ENCODE data around the gene TAF1B.

TAF1B gene

DNA sequence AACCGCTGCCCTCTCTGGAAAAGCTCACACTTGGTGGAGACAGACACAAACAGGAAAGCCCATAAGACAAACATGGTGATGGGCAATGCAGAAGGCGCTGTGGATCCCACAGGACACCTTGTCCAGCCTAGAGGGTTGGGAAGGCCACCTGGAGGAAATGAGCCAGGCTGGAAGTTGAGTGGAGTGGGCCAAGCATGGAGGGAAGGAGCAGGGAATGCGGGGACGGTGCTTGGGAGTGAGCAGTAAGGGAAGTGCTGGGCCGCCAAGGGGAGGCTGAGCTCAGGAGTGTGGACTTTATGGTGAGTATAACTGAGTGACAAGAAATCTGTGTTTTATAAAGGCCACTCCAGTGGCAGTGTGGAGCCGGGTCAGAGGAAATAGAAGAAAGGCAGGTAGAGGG lies 105.4 kb downstream of the TAF1B start:
- Histone ChIP-seq H3K4me3 (ENCODE audit: low read depth in 1 of 5, low read length in 5 of 5) (no peak overlapping the region), H3K27ac (ENCODE audit: low read depth, low read length) (no peak overlapping the region), H3K9ac (ENCODE audit: low read length in 5 of 5) (no peak overlapping the region), H3K27me3 (ENCODE audit: control insufficient read depth in 5 of 5, insufficient read depth in 4 of 5, low read length in 5 of 5) (peaks cover 0 to 19% (median 7%) of the 10 kb centered on the region in 5 donors), H3K9me3 (ENCODE audit: control insufficient read depth in 5 of 5, low read length in 5 of 5) (no peaks in the 10 kb centered on the region), H3K36me3 (ENCODE audit: control insufficient read depth in 5 of 5, insufficient read depth in 5 of 5, low read length in 5 of 5) (no peaks in the 10 kb centered on the region), H3K4me1 (ENCODE audit: control insufficient read depth in 5 of 5, insufficient read depth in 5 of 5, low read length in 5 of 5) (peaks cover 1 to 20% (median 15%) of the 10 kb centered on the region in 5 donors)

DNA sequence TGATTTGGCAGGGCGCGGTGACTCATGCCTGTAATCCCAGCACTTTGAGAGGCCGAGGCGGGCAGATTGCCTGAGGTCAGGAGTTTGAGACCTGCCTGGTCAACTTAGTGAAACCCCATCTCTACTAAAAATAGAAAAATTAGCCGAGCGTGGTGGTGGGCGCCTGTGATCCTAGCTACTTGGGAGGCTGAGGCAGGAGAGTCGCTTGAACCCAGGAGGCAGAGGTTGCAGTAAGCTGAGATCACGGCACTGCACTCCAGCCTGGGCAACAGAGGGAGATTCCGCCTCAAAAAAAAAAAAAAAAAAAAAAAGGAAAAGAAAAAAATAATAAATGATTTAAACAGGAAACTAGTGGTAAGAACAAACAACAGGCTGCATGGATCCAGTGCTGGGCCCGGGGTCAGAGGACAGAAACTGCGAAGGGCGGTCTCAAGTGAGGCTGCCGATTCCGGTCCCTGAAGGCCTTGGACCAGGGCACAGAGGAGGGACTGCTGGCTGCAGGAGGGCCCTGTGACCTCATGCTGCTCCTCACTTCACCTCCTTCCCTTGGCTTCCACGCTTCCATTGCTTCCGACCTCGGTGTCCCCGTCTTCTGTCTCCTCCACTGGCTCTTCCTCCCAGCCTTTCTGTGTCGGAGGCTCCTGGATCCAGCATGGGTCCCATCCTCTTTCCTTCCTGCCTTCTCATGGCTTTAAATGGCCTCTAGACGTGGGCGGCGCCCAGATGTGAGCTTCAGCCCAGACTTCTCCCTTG lies 106.1 kb downstream of the TAF1B start:
- H3K36me3 ChIP-seq (ENCODE audit: control insufficient read depth in 5 of 5, insufficient read depth in 5 of 5, low read length in 5 of 5) = no peaks in the 10 kb centered on the region
- H3K27ac ChIP-seq (ENCODE audit: low read depth, low read length) = no peak overlapping the region
- H3K27me3 ChIP-seq (ENCODE audit: control insufficient read depth in 5 of 5, insufficient read depth in 4 of 5, low read length in 5 of 5) = peaks cover 0 to 17% (median 6%) of the 10 kb centered on the region in 5 donors
- peaks cover 2 to 23% (median 22%) of the 10 kb centered on the region in 5 donors for H3K4me1 ChIP-seq (ENCODE audit: control insufficient read depth in 5 of 5, insufficient read depth in 5 of 5, low read length in 5 of 5)
- no peaks in the 10 kb centered on the region for H3K9me3 ChIP-seq (ENCODE audit: control insufficient read depth in 5 of 5, low read length in 5 of 5)
- H3K4me3 ChIP-seq (ENCODE audit: low read depth in 1 of 5, low read length in 5 of 5) = no peak overlapping the region
- H3K9ac ChIP-seq (ENCODE audit: low read length in 5 of 5) = no peak overlapping the region

DNA sequence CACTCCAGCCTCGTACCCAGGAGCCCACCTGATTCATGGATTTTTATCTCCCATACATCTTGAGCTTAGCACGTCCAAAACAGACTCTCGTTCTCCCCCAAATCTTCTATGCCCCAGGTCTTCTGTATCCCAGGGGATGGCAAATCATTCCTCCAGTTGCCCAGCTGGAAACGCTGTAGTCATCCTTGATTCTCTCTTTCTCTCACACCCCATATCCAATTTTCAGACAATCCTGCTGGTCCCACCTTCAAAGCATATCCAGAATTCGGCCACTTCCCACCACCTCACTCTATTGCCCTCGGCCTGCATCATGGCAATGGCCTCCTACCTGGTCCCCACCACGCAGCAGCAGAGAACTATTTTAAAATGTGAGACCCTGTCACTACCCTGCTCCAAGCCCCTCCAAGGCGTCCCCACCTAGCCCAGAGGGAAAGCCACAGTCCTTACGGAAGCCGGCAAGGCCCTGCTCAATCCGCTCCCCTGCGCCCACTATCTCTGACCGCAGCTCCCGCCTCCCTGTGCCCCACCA lies 106.8 kb downstream of the TAF1B start:
- H3K27ac ChIP-seq (ENCODE audit: low read depth, low read length) = no peak overlapping the region
- peaks cover 0 to 12% (median 4%) of the 10 kb centered on the region in 5 donors for H3K27me3 ChIP-seq (ENCODE audit: control insufficient read depth in 5 of 5, insufficient read depth in 4 of 5, low read length in 5 of 5)
- H3K9me3 ChIP-seq (ENCODE audit: control insufficient read depth in 5 of 5, low read length in 5 of 5) = no peaks in the 10 kb centered on the region
- peak overlapping the region in 2 of 5 donors; percentile 49 to 68 for H3K9ac ChIP-seq (ENCODE audit: low read length in 5 of 5)
- H3K4me1 ChIP-seq (ENCODE audit: control insufficient read depth in 5 of 5, insufficient read depth in 5 of 5, low read length in 5 of 5) = peaks cover 2 to 24% (median 23%) of the 10 kb centered on the region in 5 donors
- H3K36me3 ChIP-seq (ENCODE audit: control insufficient read depth in 5 of 5, insufficient read depth in 5 of 5, low read length in 5 of 5) = peaks cover 0 to under 1% (median 0%) of the 10 kb centered on the region in 5 donors
- peak overlapping the region in 3 of 5 donors; percentile 59 to 75 (median 69) for H3K4me3 ChIP-seq (ENCODE audit: low read depth in 1 of 5, low read length in 5 of 5)

DNA sequence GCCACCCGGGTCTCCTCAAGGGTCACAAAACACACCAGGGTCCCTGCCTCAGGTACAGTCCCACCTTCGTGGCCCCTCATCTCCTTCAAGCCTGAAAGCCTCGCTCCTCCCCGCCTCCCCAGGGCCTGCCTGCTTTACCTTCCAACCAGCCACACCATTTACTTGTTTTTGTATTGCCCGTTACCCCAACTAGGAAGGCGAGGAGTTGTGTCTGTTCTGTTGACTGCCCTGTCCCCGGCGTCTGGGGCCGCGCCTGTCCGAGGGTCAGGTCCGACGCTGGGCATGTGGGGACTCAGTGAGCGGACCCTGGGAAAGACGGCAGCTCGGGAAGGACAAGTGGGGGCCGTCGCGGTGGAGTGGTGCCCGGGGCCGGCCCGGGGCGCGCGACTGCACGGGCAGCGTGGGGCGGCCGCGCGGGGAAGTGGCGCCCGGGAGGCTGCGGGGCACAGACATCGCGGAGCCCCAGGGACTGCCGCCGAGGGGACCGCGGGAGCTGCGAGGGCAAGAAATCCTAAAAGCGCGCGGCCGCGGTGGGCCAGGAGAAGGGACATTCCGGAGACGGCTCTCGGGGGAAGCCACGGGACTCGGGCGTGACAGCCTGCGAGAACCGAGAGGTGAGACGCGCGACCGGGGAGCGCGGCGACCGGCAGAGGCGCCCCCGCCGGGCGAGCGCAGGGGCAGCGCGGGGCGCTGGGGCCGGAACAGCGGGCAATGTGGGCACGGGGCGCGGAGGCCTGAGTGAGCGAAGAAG lies 107.4 kb downstream of the TAF1B start:
- peaks cover 0 to 7% (median 4%) of the 10 kb centered on the region in 5 donors for H3K27me3 ChIP-seq (ENCODE audit: control insufficient read depth in 5 of 5, insufficient read depth in 4 of 5, low read length in 5 of 5)
- no peaks in the 10 kb centered on the region for H3K9me3 ChIP-seq (ENCODE audit: control insufficient read depth in 5 of 5, low read length in 5 of 5)
- no peak overlapping the region for H3K27ac ChIP-seq (ENCODE audit: low read depth, low read length)
- peaks cover 2 to 24% (median 23%) of the 10 kb centered on the region in 5 donors for H3K4me1 ChIP-seq (ENCODE audit: control insufficient read depth in 5 of 5, insufficient read depth in 5 of 5, low read length in 5 of 5)
- H3K36me3 ChIP-seq (ENCODE audit: control insufficient read depth in 5 of 5, insufficient read depth in 5 of 5, low read length in 5 of 5) = peaks cover 0 to 3% (median 0%) of the 10 kb centered on the region in 5 donors
- peak overlapping the region in 4 of 5 donors; percentile 59 to 75 (median 66) for H3K4me3 ChIP-seq (ENCODE audit: low read depth in 1 of 5, low read length in 5 of 5)
- H3K9ac ChIP-seq (ENCODE audit: low read length in 5 of 5) = peak overlapping the region in 4 of 5 donors; percentile 24 to 72 (median 58)

DNA sequence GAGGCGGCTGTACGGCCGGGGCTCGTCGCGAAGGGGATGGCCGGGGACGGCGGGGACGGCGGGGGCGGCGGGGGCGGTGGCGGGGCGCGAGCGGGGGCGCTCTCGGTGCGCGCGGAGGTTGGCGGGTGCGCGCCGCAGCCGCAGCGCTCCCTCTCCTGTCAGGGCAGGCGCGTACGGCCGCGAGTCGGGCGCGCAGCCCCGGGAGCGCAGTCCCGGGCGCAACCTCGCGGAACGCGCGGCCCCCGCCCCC lies 107.9 kb downstream of the TAF1B start:
- H3K4me3 ChIP-seq (ENCODE audit: low read depth in 1 of 5, low read length in 5 of 5) = peak overlapping the region in 4 of 5 donors; percentile 59 to 75 (median 66)
- H3K9ac ChIP-seq (ENCODE audit: low read length in 5 of 5) = peak overlapping the region in 2 of 5 donors; percentile 49 to 68
- H3K27ac ChIP-seq (ENCODE audit: low read depth, low read length) = no peak overlapping the region
- H3K9me3 ChIP-seq (ENCODE audit: control insufficient read depth in 5 of 5, low read length in 5 of 5) = no peaks in the 10 kb centered on the region
- peaks cover 2 to 24% (median 23%) of the 10 kb centered on the region in 5 donors for H3K4me1 ChIP-seq (ENCODE audit: control insufficient read depth in 5 of 5, insufficient read depth in 5 of 5, low read length in 5 of 5)
- peaks cover 0 to 3% (median 0%) of the 10 kb centered on the region in 5 donors for H3K36me3 ChIP-seq (ENCODE audit: control insufficient read depth in 5 of 5, insufficient read depth in 5 of 5, low read length in 5 of 5)
- peaks cover 0 to 2% (median 0%) of the 10 kb centered on the region in 5 donors for H3K27me3 ChIP-seq (ENCODE audit: control insufficient read depth in 5 of 5, insufficient read depth in 4 of 5, low read length in 5 of 5)

DNA sequence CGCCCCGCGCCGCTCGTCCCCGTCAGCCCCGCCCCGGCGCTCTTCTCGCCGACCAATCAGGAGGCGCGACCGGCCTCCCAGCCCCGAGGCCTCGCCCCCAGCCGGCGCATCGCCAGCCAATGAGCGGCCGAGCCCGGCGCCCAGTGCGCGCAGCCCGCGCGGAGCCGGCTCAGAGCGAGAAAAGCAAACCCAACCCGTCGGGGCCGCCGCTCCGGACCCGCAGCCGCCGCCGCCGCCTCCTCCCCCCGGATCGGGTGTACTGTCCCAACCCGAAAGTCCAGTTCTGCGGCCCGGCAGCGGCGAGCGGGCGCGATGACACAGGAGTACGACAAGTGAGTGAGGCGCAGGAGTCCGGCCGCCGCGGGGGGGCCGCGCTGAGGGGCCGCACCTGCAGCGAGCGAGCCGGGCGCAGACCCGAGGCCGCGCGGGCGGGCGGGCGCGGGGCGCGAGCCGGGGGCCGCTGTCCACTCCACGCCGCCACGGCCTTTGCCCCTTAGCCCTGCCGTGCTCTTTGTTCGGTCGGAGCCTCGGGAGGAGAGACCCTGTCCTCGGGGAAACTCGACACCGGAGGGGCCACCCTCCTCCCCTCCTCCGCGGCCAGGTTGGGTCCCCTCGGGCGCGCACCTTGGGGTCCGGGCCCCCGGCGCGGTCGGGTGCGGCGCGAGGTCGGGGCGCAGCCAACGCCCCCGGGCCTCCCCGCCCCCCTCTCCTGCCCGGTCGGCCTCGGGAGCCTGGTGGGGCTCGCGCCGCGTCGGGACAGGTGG lies 108.4 kb downstream of the TAF1B start, which contains the start of gene GRHL1:
Gene GRHL1 (plus strand): TSS at position 172 of the 764 bp plus-strand sequence. CDS start 141 bp downstream, at position 313.
- no peaks in the 10 kb centered on the region for H3K27me3 ChIP-seq (ENCODE audit: control insufficient read depth in 5 of 5, insufficient read depth in 4 of 5, low read length in 5 of 5)
- peak within 1 kb of the TSS; percentile 62 to 75 (median 72) for H3K4me3 ChIP-seq (ENCODE audit: low read depth in 1 of 5, low read length in 5 of 5)
- peak within 1 kb of the TSS in 4 of 5 donors; percentile 24 to 72 (median 60) for H3K9ac ChIP-seq (ENCODE audit: low read length in 5 of 5)
- H3K27ac ChIP-seq (ENCODE audit: low read depth, low read length) = no peak within 1 kb of the TSS
- H3K4me1 ChIP-seq (ENCODE audit: control insufficient read depth in 5 of 5, insufficient read depth in 5 of 5, low read length in 5 of 5) = peaks cover 2 to 24% (median 23%) of the 10 kb centered on the region in 5 donors
- H3K36me3 ChIP-seq (ENCODE audit: control insufficient read depth in 5 of 5, insufficient read depth in 5 of 5, low read length in 5 of 5) = peaks cover 0 to 3% (median 0%) of the 10 kb centered on the region in 5 donors
- no peaks in the 10 kb centered on the region for H3K9me3 ChIP-seq (ENCODE audit: control insufficient read depth in 5 of 5, low read length in 5 of 5)

DNA sequence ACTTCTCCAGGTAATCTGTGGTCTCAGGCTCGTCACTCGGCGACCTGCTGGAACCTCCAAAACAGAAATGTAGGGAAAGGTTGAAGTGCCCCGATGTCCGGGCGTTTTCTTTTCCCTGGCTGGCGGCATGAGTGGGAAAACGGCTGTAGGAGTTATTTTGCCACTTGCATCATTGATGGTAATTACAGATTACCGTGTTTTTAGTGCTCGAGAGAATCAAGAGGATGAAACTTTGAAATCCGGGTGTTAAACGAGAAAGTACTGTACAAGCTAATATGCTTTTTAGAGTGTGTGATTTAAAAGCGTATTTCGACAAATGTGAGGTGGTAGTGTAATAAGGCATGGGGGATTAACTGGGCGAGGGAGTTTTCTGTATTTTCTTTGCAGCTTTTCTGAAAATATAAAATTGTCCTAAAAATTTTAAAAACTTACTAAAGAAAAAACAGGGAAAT lies 109.0 kb downstream of the TAF1B start:
- Histone ChIP-seq H3K9me3 (ENCODE audit: control insufficient read depth in 5 of 5, low read length in 5 of 5) (no peaks in the 10 kb centered on the region), H3K27me3 (ENCODE audit: control insufficient read depth in 5 of 5, insufficient read depth in 4 of 5, low read length in 5 of 5) (no peaks in the 10 kb centered on the region), H3K4me3 (ENCODE audit: low read depth in 1 of 5, low read length in 5 of 5) (peak overlapping the region; percentile 54 to 75 (median 72)), H3K27ac (ENCODE audit: low read depth, low read length) (no peak overlapping the region), H3K9ac (ENCODE audit: low read length in 5 of 5) (peak overlapping the region in 4 of 5 donors; percentile 12 to 71 (median 48)), H3K36me3 (ENCODE audit: control insufficient read depth in 5 of 5, insufficient read depth in 5 of 5, low read length in 5 of 5) (peaks cover 0 to 3% (median 0%) of the 10 kb centered on the region in 5 donors), H3K4me1 (ENCODE audit: control insufficient read depth in 5 of 5, insufficient read depth in 5 of 5, low read length in 5 of 5) (peaks cover 2 to 24% (median 23%) of the 10 kb centered on the region in 5 donors)

DNA sequence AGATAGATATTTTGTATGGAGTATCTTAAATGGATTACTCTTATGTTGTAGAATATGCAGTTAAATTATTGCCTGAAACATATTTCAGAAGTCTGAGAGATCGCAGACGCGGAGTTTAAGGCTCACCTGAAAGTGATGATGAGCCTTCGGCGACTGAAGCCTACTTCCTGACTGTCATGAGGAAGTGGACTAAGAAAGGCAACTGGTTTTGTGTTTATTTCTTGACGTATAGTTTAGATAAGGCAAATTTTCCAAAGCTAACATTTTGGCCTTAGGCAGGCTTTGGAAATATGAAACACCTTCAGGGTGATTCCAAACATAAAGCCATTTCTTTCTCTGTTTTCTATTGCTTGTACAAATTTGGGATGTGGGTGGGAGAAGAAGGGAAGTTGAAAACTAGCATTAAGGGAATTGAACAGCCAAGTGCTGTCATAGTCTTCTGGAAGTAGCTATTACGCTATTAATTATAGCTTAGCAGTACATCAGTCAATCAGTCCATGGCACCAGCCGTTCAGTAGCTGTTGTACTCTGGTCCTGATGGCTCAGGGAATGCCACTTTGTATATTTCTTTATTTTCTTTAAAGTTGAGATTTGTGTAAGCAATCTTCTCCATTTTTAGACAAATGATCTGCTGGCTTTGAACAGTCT lies 109.7 kb downstream of the TAF1B start:
- no peaks in the 10 kb centered on the region for H3K9me3 ChIP-seq (ENCODE audit: control insufficient read depth in 5 of 5, low read length in 5 of 5)
- no peak overlapping the region for H3K27ac ChIP-seq (ENCODE audit: low read depth, low read length)
- peaks cover 2 to 26% (median 24%) of the 10 kb centered on the region in 5 donors for H3K4me1 ChIP-seq (ENCODE audit: control insufficient read depth in 5 of 5, insufficient read depth in 5 of 5, low read length in 5 of 5)
- H3K9ac ChIP-seq (ENCODE audit: low read length in 5 of 5) = no peak overlapping the region
- H3K36me3 ChIP-seq (ENCODE audit: control insufficient read depth in 5 of 5, insufficient read depth in 5 of 5, low read length in 5 of 5) = peaks cover 0 to 3% (median 0%) of the 10 kb centered on the region in 5 donors
- no peaks in the 10 kb centered on the region for H3K27me3 ChIP-seq (ENCODE audit: control insufficient read depth in 5 of 5, insufficient read depth in 4 of 5, low read length in 5 of 5)
- H3K4me3 ChIP-seq (ENCODE audit: low read depth in 1 of 5, low read length in 5 of 5) = peak overlapping the region in 4 of 5 donors; percentile 69 to 75 (median 74)

DNA sequence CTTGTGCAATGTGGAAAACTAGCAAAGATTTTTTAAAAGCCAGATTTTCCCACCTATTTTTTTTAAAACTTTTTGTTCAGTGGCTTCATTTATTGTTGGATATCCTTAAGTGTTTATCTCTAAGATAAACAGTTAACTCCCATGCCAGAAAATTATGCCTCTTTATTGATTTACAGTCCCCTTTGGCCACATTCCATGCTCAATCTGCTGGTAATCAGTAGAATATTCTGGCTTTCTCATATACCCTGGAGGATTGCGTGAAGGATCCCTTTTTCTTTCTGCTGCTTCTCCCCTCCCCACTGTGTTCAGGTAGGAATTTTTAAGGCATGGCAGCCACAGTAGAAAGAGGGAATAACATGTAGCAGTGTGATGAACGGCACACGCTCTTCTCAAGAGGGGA lies 110.9 kb downstream of the TAF1B start:
- Histone ChIP-seq H3K9me3 (ENCODE audit: control insufficient read depth in 5 of 5, low read length in 5 of 5) (no peaks in the 10 kb centered on the region), H3K4me1 (ENCODE audit: control insufficient read depth in 5 of 5, insufficient read depth in 5 of 5, low read length in 5 of 5) (peaks cover 2 to 26% (median 24%) of the 10 kb centered on the region in 5 donors), H3K27me3 (ENCODE audit: control insufficient read depth in 5 of 5, insufficient read depth in 4 of 5, low read length in 5 of 5) (no peaks in the 10 kb centered on the region), H3K27ac (ENCODE audit: low read depth, low read length) (peak overlapping the region; percentile 25), H3K36me3 (ENCODE audit: control insufficient read depth in 5 of 5, insufficient read depth in 5 of 5, low read length in 5 of 5) (peaks cover 0 to 3% (median 2%) of the 10 kb centered on the region in 5 donors), H3K4me3 (ENCODE audit: low read depth in 1 of 5, low read length in 5 of 5) (no peak overlapping the region), H3K9ac (ENCODE audit: low read length in 5 of 5) (peak overlapping the region in 1 of 5 donors; percentile 28)
